Right lobe of liver (tissue), 6 donors: ENCODE data around the gene TRIM66. TPM values are rescaled to one million over a fixed set of nuclear protein-coding genes. Genes with fewer than 3 reads are reported as not detected.

ENCODE experiments used
- ATAC-seq, 4 donors: fragments of 200-7000 bp; cut with Tn5 transposase; one replicate each; pipeline ENCODE4 v1.9.1; 2020; ENCODE audit warnings: mild to moderate bottlenecking in 4 of 4, moderate library complexity in 4 of 4
- DNase-seq, 3 donors: peaks; one replicate each; pipeline ENCODE4 v3.0.0-alpha.2; 2020
- H3K27ac ChIP-seq, 3 donors: fragments of 200-600 bp; one replicate each; pipeline ENCODE4 v1.8.0; 2022
- H3K27me3 ChIP-seq, 2 donors: fragments of 200-600 bp; one replicate each; pipeline ENCODE4 v1.8.0; 2022
- H3K36me3 ChIP-seq, 4 donors: fragments of 200-600 bp; sonication (generic) in 1 of 4; one replicate each; pipeline versions ENCODE4 v1.5.1 to v1.8.0; 2017 to 2022; ENCODE audit warnings: control low read depth in 1 of 4
- H3K4me1 ChIP-seq, 4 donors: fragments of 200-600 bp; sonication (generic) in 1 of 4; one replicate each; pipeline versions ENCODE4 v1.5.1 to v1.8.0; 2017 to 2022; ENCODE audit warnings: control low read depth in 1 of 4
- H3K4me3 ChIP-seq, 3 donors: fragments of 200-600 bp; one replicate each; pipeline ENCODE4 v1.8.0; 2022
- H3K9me3 ChIP-seq, 4 donors: fragments of 200-600 bp; sonication (generic) in 1 of 4; one replicate each; pipeline versions ENCODE4 v1.5.1 to v1.8.0; 2017 to 2022; ENCODE audit warnings: control low read depth in 1 of 4
- CTCF ChIP-seq, 4 donors: fragments of 200-600 bp in 3 of 4; fragments of 450-650 bp in 1 of 4; IDR thresholded peaks; one replicate each; pipeline versions ENCODE4 v1.5.1 to v1.8.0; 2016 to 2022; ENCODE audit warnings: antibody characterized with exemption in 4 of 4, mild to moderate bottlenecking in 2 of 4
- POLR2A ChIP-seq: fragments of 450-650 bp; IDR thresholded peaks from one replicate; pipeline ENCODE4 v1.6.1; 2017; ENCODE audit warnings: antibody characterized with exemption, mild to moderate bottlenecking
- WGBS: methylation state at CpG from one replicate; pipeline ENCODE4 v1.1.6; 2018; ENCODE audit warnings: low coverage, low lambda C conversion rate; ENCODE audit not compliant: insufficient coverage; ENCODE audit errors: missing lambda C conversion rate; 5-methylcytosine and 5-hydroxymethylcytosine counted together
- intact Hi-C, 2 donors: fragments of 100-400 bp; cut with DNase I; formaldehyde crosslinking; loops; one replicate each; pipeline versions ENCODE4 v1.11.2 to v1.14.1; 2022
- total RNA-seq, 6 experiments: library from RNA; depleted of rRNA in 2 of 6; stranded (reverse); fragments of >200 nt in 2 of 6; fragmentation: NEBNext Ultra II Directional in 3 of 6; extraction: Animal tissue kit (Norgen Biotek cat#: 25700) in 3 of 6; gene quantifications; one replicate each; pipeline versions ENCODE4 v1.1.0 to v1.2.4, GENCODE V29; 2016 to 2023
- donor health status: DM: no; HTN: yes; CAD: no.
- donor health status: DM: no; HTN: no; CAD: no.
- donor health status: DM: no; HTN: no; CAD: no.
- donor health status: DM: no; HTN: yes; CAD: no.
- donor health status: DM: no; HTN: yes; CAD: no.

The TRIM66 gene
- total RNA-seq, 6 experiments from 2014 or later: 4.0 to 16.4 (median 6.9) TPM

GRCh38 chr11:8729067-8729466, 46.6 kb upstream of the TRIM66 start:
- ATAC-seq (no peak), DNase-seq (no peak)
- intact Hi-C loops: no loop called here
- H3K36me3 ChIP-seq: peaks cover 0 to 10% (median 0%) of the 10 kb centered on the region in 4 donors
- H3K4me3 ChIP-seq: no peak overlapping the region
- TF ChIP-seq POLR2A (no peak), CTCF (IDR thresholded peaks at IDR 0.05) (no peak)
- H3K27me3 ChIP-seq: no peaks in the 10 kb centered on the region
- no peak overlapping the region for H3K27ac ChIP-seq
- H3K9me3 ChIP-seq: no peaks in the 10 kb centered on the region
- WGBS: 83% methylated on average over 6 of the region's 6 CpGs
- peaks cover 0 to 34% (median 13%) of the 10 kb centered on the region in 4 donors for H3K4me1 ChIP-seq

GRCh38 chr11:8728563-8728962, 46.1 kb upstream of the TRIM66 start:
- Histone ChIP-seq H3K27ac (no peak overlapping the region), H3K4me1 (peaks cover 0 to 29% (median 11%) of the 10 kb centered on the region in 4 donors), H3K9me3 (no peaks in the 10 kb centered on the region), H3K27me3 (no peaks in the 10 kb centered on the region), H3K4me3 (no peak overlapping the region), H3K36me3 (peaks cover 0 to 10% (median 0%) of the 10 kb centered on the region in 4 donors)
- ATAC-seq: no peak
- DNase-seq: no peak
- intact Hi-C loops: no loop called here
- WGBS: 46% methylated on average over 4 of the region's 4 CpGs
- TF ChIP-seq POLR2A (no peak), CTCF (IDR thresholded peaks at IDR 0.05) (no peak)

GRCh38 chr11:8726395-8726794, 43.9 kb upstream of the TRIM66 start:
- Histone ChIP-seq H3K27ac (no peak overlapping the region), H3K4me3 (no peak overlapping the region), H3K36me3 (peaks cover 0 to 10% (median 0%) of the 10 kb centered on the region in 4 donors), H3K9me3 (no peaks in the 10 kb centered on the region), H3K27me3 (no peaks in the 10 kb centered on the region), H3K4me1 (peaks cover 0 to 17% (median 3%) of the 10 kb centered on the region in 4 donors)
- 79% methylated on average over 4 of the region's 4 CpGs for WGBS
- DNase-seq (no peak), ATAC-seq (peak in 1 of 4 donors; percentile 5)
- intact Hi-C loops: no loop called here
- no peak for TF ChIP-seq CTCF (IDR thresholded peaks at IDR 0.05)

GRCh38 chr11:8724682-8725081, 42.2 kb upstream of the TRIM66 start:
- Histone ChIP-seq H3K27me3 (no peaks in the 10 kb centered on the region), H3K4me1 (peaks cover 0 to 30% (median 9%) of the 10 kb centered on the region in 4 donors), H3K4me3 (no peak overlapping the region), H3K9me3 (no peaks in the 10 kb centered on the region), H3K27ac (no peak overlapping the region), H3K36me3 (peaks cover 0 to 5% (median 0%) of the 10 kb centered on the region in 4 donors)
- 80% methylated on average over 5 of the region's 7 CpGs for WGBS
- DNase-seq (peak in 1 of 3 donors; percentile 35), ATAC-seq (no peak)
- TF ChIP-seq POLR2A (no peak), CTCF (IDR thresholded peaks at IDR 0.05) (no peak)
- intact Hi-C loops: no loop called here

- no peaks in the 10 kb centered on the region for H3K9me3 ChIP-seq
- DNase-seq (peak in 1 of 3 donors; percentile 0), ATAC-seq (no peak)
- no peaks in the 10 kb centered on the region for H3K27me3 ChIP-seq
- TF ChIP-seq POLR2A (no peak), CTCF (IDR thresholded peaks at IDR 0.05) (no peak)
- no peak overlapping the region for H3K27ac ChIP-seq
- no peak overlapping the region for H3K4me3 ChIP-seq
- intact Hi-C loops: no loop called here
- H3K4me1 ChIP-seq: peaks cover 0 to 40% (median 14%) of the 10 kb centered on the region in 4 donors
- H3K36me3 ChIP-seq: peaks cover 0 to 5% (median 0%) of the 10 kb centered on the region in 4 donors
- WGBS: 86% methylated on average over 2 of the region's 7 CpGs
Measured at GRCh38 chr11:8723711-8724110, 41.2 kb upstream of the TRIM66 start.
